Measurements from ENCODE around the gene NAA16. TPM values are rescaled to one million over a fixed set of nuclear protein-coding genes. Genes with fewer than 3 reads are reported as not detected.

NAA16 gene
- total RNA-seq, result 10 to 100 TPM; 28.3 to 36.3 TPM

GRCh38 chr13:41310963-41311405 lies at the start of gene NAA16:
NAA16 (plus strand) TSS chr13:41311267; CDS start chr13:41311529, 262 bp downstream.
- no peak for TF ChIP-seq CTCF (IDR thresholded peaks at IDR 0.05)
- peak; percentile 64 for DNase-seq (ENCODE audit: low spot score)
- H3K4me1 ChIP-seq (ENCODE audit: control insufficient read depth in 1 of 2, low read depth in 2 of 2), result peaks cover 7 to 31% of the 10 kb centered on the region in 2 donors
- peak; percentile 76 for ATAC-seq (ENCODE audit: insufficient number of reproducible peaks, low FRiP score, low read depth)
- no peaks in the 10 kb centered on the region for H3K36me3 ChIP-seq
- H3K9me3 ChIP-seq, result no peaks in the 10 kb centered on the region
- H3K4me3 ChIP-seq, result peak within 1 kb of the TSS; percentile 80
- H3K27me3 ChIP-seq (replicated peaks; ENCODE audit: insufficient read depth), result no peaks in the 10 kb centered on the region
- H3K27ac ChIP-seq, result peak within 1 kb of the TSS; percentile 80 to 85

- no peaks in the 10 kb centered on the region for H3K27me3 ChIP-seq (replicated peaks; ENCODE audit: insufficient read depth)
- H3K4me3 ChIP-seq, result peak within 1 kb of the TSS; percentile 73
- peaks cover 9% of the 10 kb centered on the region for H3K36me3 ChIP-seq
- TF ChIP-seq CTCF (IDR thresholded peaks at IDR 0.05), result no peak
- ATAC-seq (ENCODE audit: insufficient number of reproducible peaks, low FRiP score, low read depth), result peak; percentile 93
- peak within 1 kb of the TSS; percentile 57 to 78 for H3K27ac ChIP-seq
- peaks cover 6 to 8% of the 10 kb centered on the region in 2 donors for H3K4me1 ChIP-seq (ENCODE audit: control insufficient read depth in 1 of 2, low read depth in 2 of 2)
- H3K9me3 ChIP-seq, result no peaks in the 10 kb centered on the region
- peak; percentile 12 for DNase-seq (ENCODE audit: low spot score)
Observed at GRCh38 chr13:41263261-41263971, 47.7 kb upstream of the NAA16 start, which contains the start of gene MTRF1. MTRF1 (minus strand) TSS chr13:41263576; CDS start chr13:41260907, 2,669 bp downstream.

GRCh38 chr13:41267106-41267505 lies 44.0 kb upstream of the NAA16 start:
- H3K27me3 ChIP-seq (replicated peaks; ENCODE audit: insufficient read depth), result no peaks in the 10 kb centered on the region
- H3K4me1 ChIP-seq (ENCODE audit: control insufficient read depth in 1 of 2, low read depth in 2 of 2), result peaks cover 6 to 8% of the 10 kb centered on the region in 2 donors
- H3K9me3 ChIP-seq, result no peaks in the 10 kb centered on the region
- ATAC-seq (ENCODE audit: insufficient number of reproducible peaks, low FRiP score, low read depth) (no peak), DNase-seq (ENCODE audit: low spot score) (no peak)
- no peak overlapping the region for H3K4me3 ChIP-seq
- TF ChIP-seq CTCF (IDR thresholded peaks at IDR 0.05), result no peak
- no peak overlapping the region for H3K27ac ChIP-seq
- H3K36me3 ChIP-seq, result no peaks in the 10 kb centered on the region

- no peak for TF ChIP-seq CTCF (IDR thresholded peaks at IDR 0.05)
- DNase-seq (ENCODE audit: low spot score), result no peak
Observed at GRCh38 chr13:41268764-41269163, 42.3 kb upstream of the NAA16 start.

GRCh38 chr13:41271456-41272285 lies 39.4 kb upstream of the NAA16 start:
- Histone ChIP-seq H3K36me3 (no peaks in the 10 kb centered on the region), H3K4me3 (no peak overlapping the region), H3K4me1 (ENCODE audit: control insufficient read depth in 1 of 2, low read depth in 2 of 2) (no peaks in the 10 kb centered on the region), H3K27ac (no peak overlapping the region), H3K9me3 (no peaks in the 10 kb centered on the region), H3K27me3 (replicated peaks; ENCODE audit: insufficient read depth) (no peaks in the 10 kb centered on the region)
- DNase-seq (ENCODE audit: low spot score) (no peak), ATAC-seq (ENCODE audit: insufficient number of reproducible peaks, low FRiP score, low read depth) (no peak)
- TF ChIP-seq CTCF (IDR thresholded peaks at IDR 0.05), result no peak

More at GRCh38 chr13:41268764-41269163, 42.3 kb upstream of the NAA16 start:
- no peak overlapping the region for H3K27ac ChIP-seq
- H3K4me1 ChIP-seq (ENCODE audit: control insufficient read depth in 1 of 2, low read depth in 2 of 2), result no peaks in the 10 kb centered on the region
- H3K9me3 ChIP-seq, result no peaks in the 10 kb centered on the region
- no peak overlapping the region for H3K4me3 ChIP-seq
- H3K27me3 ChIP-seq (replicated peaks; ENCODE audit: insufficient read depth), result no peaks in the 10 kb centered on the region
- H3K36me3 ChIP-seq, result no peaks in the 10 kb centered on the region
- no peak for ATAC-seq (ENCODE audit: insufficient number of reproducible peaks, low FRiP score, low read depth)
